PC-3 (cell line): ENCODE results near the gene RAB3B. TPM values are rescaled to one million over a fixed set of nuclear protein-coding genes. Genes with fewer than 3 reads are reported as not detected.

Experiments
- ATAC-seq: fragments of 200-7000 bp; cut with Tn5 transposase; 2 replicates; pipeline ENCODE4 v1.9.1; 2020; ENCODE audit warnings: mild to moderate bottlenecking, moderate library complexity
- BruUV-seq: library from RNA; stranded (reverse); fragments of 400-500 nt; replicated peaks from 2 replicates; lab custom pipeline; 2021; lab: Mats Ljungman, UMichigan
- CTCF ChIA-PET: fragments of 300-600 bp; sonication (Branson Sonifier 250); formaldehyde crosslinking; loops from one replicate; lab custom pipeline; 2022; ENCODE audit warnings: antibody characterized with exemption; lab: Charles Lee
- POLR2A ChIA-PET: fragments of 300-600 bp; sonication (Branson Sonifier 250); formaldehyde crosslinking; loops from one replicate; lab custom pipeline; 2022; ENCODE audit warnings: antibody characterized with exemption; ENCODE audit not compliant: unreplicated experiment; lab: Charles Lee
- DNase-seq: peaks from one replicate; pipeline ENCODE4 v3.0.0-alpha.2; 2015
- H2AFZ ChIP-seq: fragments of 300-600 bp; sonication (generic); 2 replicates; pipeline ENCODE4 v1.6.0; 2016; ENCODE audit warnings: antibody characterized with exemption, low read length
- H3F3A ChIP-seq: fragments of 300-600 bp; sonication (generic); one replicate; pipeline ENCODE4 v1.6.0; 2017; ENCODE audit warnings: antibody characterized with exemption, low read length, control low read depth, mild to moderate bottlenecking; ENCODE audit not compliant: unreplicated experiment
- H3K27ac ChIP-seq: fragments of 300-600 bp; sonication (generic); 2 replicates; pipeline ENCODE4 v1.5.1; 2016; ENCODE audit warnings: mild to moderate bottlenecking, low read length
- H3K27me3 ChIP-seq: fragments of 300-600 bp; sonication (generic); 2 replicates; pipeline ENCODE4 v1.6.1; 2016; ENCODE audit warnings: low read length, mixed read lengths
- H3K36me3 ChIP-seq: fragments of 300-600 bp; sonication (generic); 2 replicates; pipeline ENCODE4 v1.6.1; 2016; ENCODE audit warnings: low read depth, mixed run types, low read length, mixed read lengths
- H3K4me1 ChIP-seq: fragments of 300-600 bp; sonication (generic); 2 replicates; pipeline ENCODE4 v1.5.1; 2016; ENCODE audit warnings: low read length; ENCODE audit not compliant: insufficient read depth
- H3K4me2 ChIP-seq: fragments of 300-600 bp; sonication (generic); 2 replicates; pipeline ENCODE4 v1.6.0; 2016; ENCODE audit warnings: low read length
- H3K4me3 ChIP-seq: fragments of 300-600 bp; sonication (generic); 2 replicates; pipeline ENCODE4 v1.5.1; 2016; ENCODE audit warnings: mild to moderate bottlenecking, low read length, mixed read lengths
- H3K79me2 ChIP-seq: fragments of 300-600 bp; sonication (generic); 2 replicates; pipeline ENCODE4 v1.6.1; 2017; ENCODE audit warnings: low read length, mixed read lengths
- H3K9ac ChIP-seq: fragments of 300-600 bp; sonication (generic); 2 replicates; pipeline ENCODE4 v1.6.0; 2016; ENCODE audit warnings: mild to moderate bottlenecking, low read length
- H3K9me2 ChIP-seq: fragments of 300-600 bp; sonication (generic); replicated peaks from 2 replicates; pipeline ENCODE4 v1.6.1; 2016; ENCODE audit warnings: mixed run types, low read length, mixed read lengths
- H3K9me3 ChIP-seq: fragments of 300-600 bp; sonication (generic); 2 replicates; pipeline ENCODE4 v1.6.1; 2016; ENCODE audit warnings: low read length, mixed read lengths
- H4K20me1 ChIP-seq: fragments of 300-600 bp; sonication (generic); 2 replicates; pipeline ENCODE4 v1.6.1; 2016; ENCODE audit warnings: low read length, mixed read lengths
- EZH2 ChIP-seq: fragments of 300-600 bp; sonication (generic); IDR thresholded peaks from one replicate; pipeline ENCODE4 v1.6.1; 2017; ENCODE audit warnings: antibody characterized with exemption, mild to moderate bottlenecking, low read length; ENCODE audit not compliant: unreplicated experiment
- EZH2phosphoT487 ChIP-seq: fragments of 300-600 bp; sonication (generic); IDR thresholded peaks from 2 replicates; pipeline ENCODE4 v1.6.1; 2018; ENCODE audit warnings: mild to moderate bottlenecking, antibody characterized with exemption, low read length, borderline replicate concordance
- intact Hi-C: fragments of 100-400 bp; cut with micrococcal nuclease; formaldehyde crosslinking; loops from 2 replicates; pipeline ENCODE4 v1.9.0; 2023
- total RNA-seq: library from RNA; depleted of rRNA; stranded (reverse); fragments of >200 nt; gene quantifications from 2 replicates; pipeline ENCODE4 v1.2.3, GENCODE V29; 2014
- TF ChIP-seq, protein P1 (sequence below): fragments of 300-600 bp; sonication (generic); conservative IDR thresholded peaks from 2 replicates; pipeline ENCODE4 v1.5.1; 2017; ENCODE audit warnings: antibody characterized with exemption, low read depth, mild to moderate bottlenecking, low read length

RAB3B gene
- total RNA-seq, 1 experiment from 2014 or later, result 4.5 TPM

DNA sequence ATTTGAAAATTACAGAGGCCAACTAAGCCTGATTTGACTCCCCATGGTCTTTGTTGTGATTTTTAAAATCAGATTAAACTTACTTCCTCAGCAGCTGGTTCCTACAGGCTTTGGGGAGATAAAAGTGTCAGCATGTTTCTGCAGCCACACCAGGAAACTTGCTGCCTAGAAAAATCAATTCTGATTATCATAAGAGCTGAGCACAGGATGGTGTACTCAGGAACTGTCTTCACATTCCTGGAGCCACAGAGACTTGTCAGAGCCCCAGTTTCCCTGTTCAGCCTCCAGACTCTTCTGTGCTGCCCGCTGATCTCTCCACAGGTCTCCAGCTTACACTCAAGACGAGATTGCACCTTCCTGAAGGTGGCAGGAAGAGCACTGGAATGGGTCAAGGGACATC, 23.9 kb downstream of the RAB3B start:
- CTCF ChIA-PET, result no interaction called here

DNA sequence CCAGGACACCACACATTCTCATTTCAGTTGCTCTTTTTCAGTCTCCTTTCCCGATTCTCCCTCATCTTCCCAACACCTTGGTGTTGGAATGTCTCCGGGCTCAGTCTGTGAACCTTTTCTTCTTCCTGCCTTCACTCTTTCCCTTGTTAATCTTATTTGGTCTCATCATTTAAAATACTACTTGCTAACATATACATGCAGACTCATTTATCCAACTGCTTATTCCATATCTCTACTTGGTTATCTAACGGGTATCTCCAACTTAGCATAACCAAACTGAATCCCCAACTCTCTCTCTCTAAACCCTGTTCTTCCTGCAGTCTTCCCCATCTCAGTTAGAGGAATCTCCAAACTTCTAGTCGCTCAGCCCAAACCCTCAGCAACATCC, 26.2 kb downstream of the RAB3B start:
- no peaks in the 10 kb centered on the region for H3F3A ChIP-seq
- no peak overlapping the region for H3K9ac ChIP-seq
- no peaks in the 10 kb centered on the region for H3K27me3 ChIP-seq
- H4K20me1 ChIP-seq, result no peaks in the 10 kb centered on the region
- ChIA-PET POLR2A (no interaction called here), CTCF (no interaction called here)
- TF ChIP-seq EZH2, result no peak
- TF ChIP-seq, protein P1, sequence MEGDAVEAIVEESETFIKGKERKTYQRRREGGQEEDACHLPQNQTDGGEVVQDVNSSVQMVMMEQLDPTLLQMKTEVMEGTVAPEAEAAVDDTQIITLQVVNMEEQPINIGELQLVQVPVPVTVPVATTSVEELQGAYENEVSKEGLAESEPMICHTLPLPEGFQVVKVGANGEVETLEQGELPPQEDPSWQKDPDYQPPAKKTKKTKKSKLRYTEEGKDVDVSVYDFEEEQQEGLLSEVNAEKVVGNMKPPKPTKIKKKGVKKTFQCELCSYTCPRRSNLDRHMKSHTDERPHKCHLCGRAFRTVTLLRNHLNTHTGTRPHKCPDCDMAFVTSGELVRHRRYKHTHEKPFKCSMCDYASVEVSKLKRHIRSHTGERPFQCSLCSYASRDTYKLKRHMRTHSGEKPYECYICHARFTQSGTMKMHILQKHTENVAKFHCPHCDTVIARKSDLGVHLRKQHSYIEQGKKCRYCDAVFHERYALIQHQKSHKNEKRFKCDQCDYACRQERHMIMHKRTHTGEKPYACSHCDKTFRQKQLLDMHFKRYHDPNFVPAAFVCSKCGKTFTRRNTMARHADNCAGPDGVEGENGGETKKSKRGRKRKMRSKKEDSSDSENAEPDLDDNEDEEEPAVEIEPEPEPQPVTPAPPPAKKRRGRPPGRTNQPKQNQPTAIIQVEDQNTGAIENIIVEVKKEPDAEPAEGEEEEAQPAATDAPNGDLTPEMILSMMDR, result no peak
- TF ChIP-seq EZH2phosphoT487, result no peak
- H3K9me2 ChIP-seq, result no peaks in the 10 kb centered on the region
- DNase-seq (no peak), ATAC-seq (no peak)
- no TSS peak for BruUV-seq
- intact Hi-C loops, result no loop called here
- H3K27ac ChIP-seq, result no peak overlapping the region
- peak overlapping the region; percentile 42; the same call in 1 of the 2 replicates for H2AFZ ChIP-seq
- H3K4me3 ChIP-seq, result no peak overlapping the region
- peaks cover 9% of the 10 kb centered on the region for H3K4me1 ChIP-seq
- no peaks in the 10 kb centered on the region for H3K9me3 ChIP-seq
- no peak overlapping the region for H3K4me2 ChIP-seq
- H3K36me3 ChIP-seq, result no peaks in the 10 kb centered on the region
- H3K79me2 ChIP-seq, result no peaks in the 10 kb centered on the region

More for the DNA sequence above, 23.9 kb downstream of the RAB3B start:
- DNase-seq (no peak), ATAC-seq (no peak)
- Histone ChIP-seq H3K9me2 (no peaks in the 10 kb centered on the region), H3K9ac (no peak overlapping the region), H2AFZ (no peak overlapping the region), H3K36me3 (no peaks in the 10 kb centered on the region), H3K79me2 (no peaks in the 10 kb centered on the region), H3K4me1 (peaks cover 20% of the 10 kb centered on the region), H3K9me3 (no peaks in the 10 kb centered on the region), H3F3A (no peaks in the 10 kb centered on the region), H4K20me1 (no peaks in the 10 kb centered on the region), H3K27ac (no peak overlapping the region), H3K4me3 (no peak overlapping the region), H3K4me2 (no peak overlapping the region), H3K27me3 (no peaks in the 10 kb centered on the region)
- no peak for TF ChIP-seq EZH2phosphoT487
- POLR2A ChIA-PET, result no interaction called here
- intact Hi-C loops, result no loop called here
- BruUV-seq, result no TSS peak

DNA sequence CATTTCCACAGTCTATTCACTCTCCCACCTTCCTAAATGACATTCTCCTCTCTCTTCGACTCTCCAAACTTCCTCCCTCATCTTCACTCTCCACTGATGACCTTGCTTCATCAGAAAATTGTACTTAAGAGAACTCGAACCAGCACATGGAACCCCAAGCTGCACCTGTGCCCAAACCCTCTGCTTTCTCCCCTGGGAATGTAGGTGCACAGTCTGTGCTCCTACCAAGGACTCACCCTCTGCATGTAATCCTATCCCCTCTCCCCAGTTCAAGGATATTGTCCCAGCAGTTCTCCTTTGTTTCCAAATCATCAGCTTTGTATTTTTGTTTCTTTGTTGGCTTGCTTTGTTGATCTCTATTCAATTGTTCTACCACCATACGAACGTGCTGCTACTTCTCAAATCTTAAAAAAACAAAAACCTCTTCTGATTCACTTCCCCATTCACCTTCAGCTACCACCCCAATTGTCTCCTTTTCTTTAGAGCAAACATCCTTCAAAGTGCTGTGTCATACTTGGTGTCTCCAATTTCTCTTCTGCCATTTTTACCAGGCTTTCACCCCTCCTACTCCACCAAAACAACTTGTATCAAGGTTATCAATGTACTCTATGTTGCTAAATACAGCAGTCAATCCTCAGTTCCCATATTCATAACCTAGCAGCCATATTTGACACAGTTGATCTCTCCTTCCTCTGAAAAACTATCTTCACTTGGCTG, 26.8 kb downstream of the RAB3B start:
- POLR2A ChIA-PET, result no interaction called here
- CTCF ChIA-PET, result no interaction called here
- Histone ChIP-seq H4K20me1 (no peaks in the 10 kb centered on the region), H3K4me1 (peaks cover 4% of the 10 kb centered on the region), H3K79me2 (no peaks in the 10 kb centered on the region), H3K9ac (no peak overlapping the region), H3K9me2 (no peaks in the 10 kb centered on the region), H3F3A (no peaks in the 10 kb centered on the region), H3K9me3 (no peaks in the 10 kb centered on the region), H3K4me2 (no peak overlapping the region), H2AFZ (peak overlapping the region; percentile 42; the same call in 1 of the 2 replicates), H3K27me3 (no peaks in the 10 kb centered on the region), H3K4me3 (no peak overlapping the region), H3K36me3 (no peaks in the 10 kb centered on the region), H3K27ac (no peak overlapping the region)
- TF ChIP-seq EZH2 (no peak), EZH2phosphoT487 (no peak)
- TF ChIP-seq, protein P1, result no peak
- no peak for DNase-seq
- intact Hi-C loops, result no loop called here
- no TSS peak for BruUV-seq
- no peak for ATAC-seq
